NCI-H510A (cell line): ENCODE data around the gene ZNF223.

Source experiments
- DNase-seq: peaks from one replicate; lab custom pipeline; 2025; lab: John Stamatoyannopoulos, UW

ZNF223 gene

GRCh38 chr19:44071824-44072542 is 20.1 kb downstream of the ZNF223 start, which contains the start of gene ZNF284:
TSS of gene ZNF284 (plus strand) at chr19:44072159. CDS start at chr19:44076390, 4,231 bp downstream.
- peak; percentile 66 for DNase-seq

GRCh38 chr19:44072543-44073401 is 20.9 kb downstream of the ZNF223 start:
- no peak for DNase-seq

- no peak for DNase-seq
Measured at GRCh38 chr19:44076325-44076724, 24.5 kb downstream of the ZNF223 start.

GRCh38 chr19:44092108-44092507 is 40.3 kb downstream of the ZNF223 start:
- DNase-seq = no peak

- DNase-seq = peak; percentile 83
Measured at GRCh38 chr19:44093931-44094765, 42.3 kb downstream of the ZNF223 start, which contains the start of gene ZNF224. TSS of gene ZNF224 (plus strand) at chr19:44094361. CDS start at chr19:44097874, 3,513 bp downstream.

- DNase-seq = no peak
Measured at GRCh38 chr19:44107751-44108150, 55.9 kb downstream of the ZNF223 start.

- DNase-seq = no peak
Measured at GRCh38 chr19:44109458-44109857, 57.6 kb downstream of the ZNF223 start.

- peak; percentile 19 for DNase-seq
Measured at GRCh38 chr19:44111910-44112463, 60.2 kb downstream of the ZNF223 start.

- no peak for DNase-seq
Measured at GRCh38 chr19:44112802-44113137, 60.9 kb downstream of the ZNF223 start.

- DNase-seq = peak; percentile 90
Measured at GRCh38 chr19:44113138-44113783, 61.4 kb downstream of the ZNF223 start, which contains the start of gene ZNF225. TSS of gene ZNF225 (plus strand) at chr19:44113399. CDS start at chr19:44115828, 2,429 bp downstream.

GRCh38 chr19:44113784-44114390 is 62.1 kb downstream of the ZNF223 start:
- no peak for DNase-seq
